H9 (cell line): ENCODE data around the gene ADORA2B. TPM values are rescaled to one million over a fixed set of nuclear protein-coding genes. Genes with fewer than 3 reads are reported as not detected.

Experiments
- DNase-seq: peaks from one replicate; pipeline ENCODE4 v3.0.0-alpha.2; 2017
- H2AFZ ChIP-seq: one replicate; pipeline ENCODE4 v1.6.1; 2013; ENCODE audit warnings: mild to moderate bottlenecking, low read length, control low read depth, moderate library complexity
- H2AK5ac ChIP-seq: 2 replicates; pipeline ENCODE4 v1.6.1; 2013; ENCODE audit warnings: low read length, control low read depth, mixed read lengths; ENCODE audit not compliant: insufficient read length
- H2BK120ac ChIP-seq: one replicate; pipeline ENCODE4 v1.6.1; 2013; ENCODE audit warnings: low read depth, mild to moderate bottlenecking, low read length, control low read depth, inconsistent platforms; ENCODE audit not compliant: poor library complexity, severe bottlenecking
- H2BK12ac ChIP-seq: 2 replicates; pipeline ENCODE4 v1.6.1; 2013; ENCODE audit warnings: low read length, control low read depth, mixed read lengths, low read depth; ENCODE audit not compliant: insufficient read length
- H2BK15ac ChIP-seq: 2 replicates; pipeline ENCODE4 v1.6.1; 2013; ENCODE audit warnings: low read depth, low read length, control low read depth
- H2BK20ac ChIP-seq: one replicate; pipeline ENCODE4 v1.6.1; 2013; ENCODE audit warnings: low read depth, mild to moderate bottlenecking, low read length, control low read depth, inconsistent platforms; ENCODE audit not compliant: poor library complexity, severe bottlenecking
- H2BK5ac ChIP-seq: 2 replicates; pipeline ENCODE4 v1.6.1; 2013; ENCODE audit warnings: low read length, control low read depth, mixed read lengths; ENCODE audit not compliant: insufficient read length
- H3K14ac ChIP-seq: 2 replicates; pipeline ENCODE4 v1.6.1; 2013; ENCODE audit warnings: low read length, control low read depth; ENCODE audit not compliant: insufficient read depth
- H3K18ac ChIP-seq: 2 replicates; pipeline ENCODE4 v1.6.1; 2013; ENCODE audit warnings: low read depth, mild to moderate bottlenecking, mixed read lengths, low read length, control low read depth; ENCODE audit not compliant: insufficient read length
- H3K23ac ChIP-seq: 2 replicates; pipeline ENCODE4 v1.6.1; 2013; ENCODE audit warnings: low read length, control low read depth, mixed read lengths, low read depth; ENCODE audit not compliant: insufficient read length
- H3K23me2 ChIP-seq: 2 replicates; pipeline ENCODE4 v1.6.1; 2013; ENCODE audit warnings: low read depth, mild to moderate bottlenecking, mixed read lengths, low read length, control low read depth; ENCODE audit not compliant: insufficient read length, poor library complexity, severe bottlenecking
- H3K27ac ChIP-seq: 2 replicates; pipeline ENCODE4 v1.5.1; 2013; ENCODE audit warnings: low read length, control low read depth, mixed read lengths, low read depth; ENCODE audit not compliant: insufficient read length
- H3K27me3 ChIP-seq: 2 replicates; pipeline ENCODE4 v1.6.1; 2013; ENCODE audit warnings: low read length, control low read depth, inconsistent platforms; ENCODE audit not compliant: insufficient read depth
- H3K4ac ChIP-seq: 2 replicates; pipeline ENCODE4 v1.6.1; 2013; ENCODE audit warnings: low read depth, mild to moderate bottlenecking, control low read depth, inconsistent platforms, low read length, moderate library complexity
- H3K4me1 ChIP-seq: 2 replicates; pipeline ENCODE4 v1.6.1; 2013; ENCODE audit warnings: low read length, control low read depth, inconsistent platforms; ENCODE audit not compliant: insufficient read depth
- H3K4me2 ChIP-seq: 2 replicates; pipeline ENCODE4 v1.6.1; 2013; ENCODE audit warnings: low read length, control low read depth, mixed read lengths; ENCODE audit not compliant: insufficient read length, insufficient read depth
- H3K56ac ChIP-seq: 2 replicates; pipeline ENCODE4 v1.6.1; 2013; ENCODE audit warnings: low read depth, mild to moderate bottlenecking, mixed read lengths, low read length, control low read depth; ENCODE audit not compliant: insufficient read length
- H3K79me1 ChIP-seq: 2 replicates; pipeline ENCODE4 v1.6.1; 2013; ENCODE audit warnings: low read depth, mild to moderate bottlenecking, moderate library complexity, low read length, control low read depth, inconsistent platforms; ENCODE audit not compliant: insufficient read depth, poor library complexity, severe bottlenecking
- H3K79me2 ChIP-seq: 2 replicates; pipeline ENCODE4 v1.6.1; 2013; ENCODE audit warnings: low read length, control low read depth, inconsistent platforms; ENCODE audit not compliant: insufficient read depth
- H3K9ac ChIP-seq: 2 replicates; pipeline ENCODE4 v1.6.1; 2013; ENCODE audit warnings: low read length, control low read depth, mixed read lengths; ENCODE audit not compliant: insufficient read length; ENCODE audit errors: extremely low read depth
- H3K9me3 ChIP-seq: one replicate; pipeline ENCODE4 v1.6.1; 2013; ENCODE audit warnings: low read depth, low read length, inconsistent platforms; ENCODE audit not compliant: control insufficient read depth
- H3T11ph ChIP-seq: one replicate; pipeline ENCODE4 v1.6.1; 2013; ENCODE audit warnings: mild to moderate bottlenecking, low read length, control low read depth, inconsistent platforms
- H4K20me1 ChIP-seq: one replicate; pipeline ENCODE4 v1.6.1; 2013; ENCODE audit not compliant: control insufficient read depth, insufficient read length, insufficient read depth
- H4K5ac ChIP-seq: 2 replicates; pipeline ENCODE4 v1.6.1; 2013; ENCODE audit warnings: low read depth, mild to moderate bottlenecking, mixed read lengths, low read length, control low read depth; ENCODE audit not compliant: insufficient read length
- H4K8ac ChIP-seq: replicated peaks from 2 replicates; pipeline ENCODE4 v1.6.1; 2013; ENCODE audit warnings: low read length, control low read depth, mixed read lengths, low read depth; ENCODE audit not compliant: insufficient read length
- H4K91ac ChIP-seq: 2 replicates; pipeline ENCODE4 v1.6.1; 2013; ENCODE audit warnings: low read depth, mild to moderate bottlenecking, moderate library complexity, mixed read lengths, low read length, control low read depth; ENCODE audit not compliant: insufficient read length
- H3K27ac Mint-ChIP-seq, 3 experiments: 2 replicates in 2 of 3; 3 replicates in 1 of 3; pipeline ENCODE4 v1.8.0; 2020 to 2021; ENCODE audit warnings: mixed read lengths in 3 of 3, mild to moderate bottlenecking in 1 of 3, moderate library complexity in 1 of 3
- H3K27me3 Mint-ChIP-seq: 2 replicates; pipeline ENCODE4 v1.8.0; 2021; ENCODE audit warnings: low read depth, mild to moderate bottlenecking, moderate library complexity, mixed read lengths
- H3K36me3 Mint-ChIP-seq, 3 experiments: 2 replicates in 2 of 3; 3 replicates in 1 of 3; pipeline ENCODE4 v1.8.0; 2020 to 2021; ENCODE audit warnings: low read depth in 3 of 3, mixed read lengths in 3 of 3; ENCODE audit not compliant: insufficient read depth in 1 of 3
- H3K4me1 Mint-ChIP-seq, 2 experiments: 2 replicates each; pipeline ENCODE4 v1.8.0; 2020; ENCODE audit warnings: mixed read lengths in 2 of 2
- H3K4me3 Mint-ChIP-seq, 2 experiments: 2 replicates in 1 of 2; 3 replicates in 1 of 2; pipeline ENCODE4 v1.8.0; 2020 to 2021; ENCODE audit warnings: mild to moderate bottlenecking in 2 of 2, mixed read lengths in 2 of 2, moderate library complexity in 1 of 2
- H3K9me3 Mint-ChIP-seq, 2 experiments: 2 replicates in 1 of 2; 3 replicates in 1 of 2; pipeline ENCODE4 v1.8.0; 2020; ENCODE audit warnings: mild to moderate bottlenecking in 2 of 2, mixed read lengths in 2 of 2, moderate library complexity in 1 of 2
- CTCF ChIP-seq: fragments of 200-600 bp; sonication (generic); conservative IDR thresholded peaks from 3 replicates; pipeline ENCODE4 v1.8.0; 2021; ENCODE audit warnings: antibody characterized with exemption, mild to moderate bottlenecking
- WGBS: extraction: QIAGEN DNeasy Blood & Tissue Kit; methylation state at CpG from one replicate; pipeline ENCODE4 v1.1.7; 2013; ENCODE audit warnings: missing lambda C conversion rate, low lambda C conversion rate, mixed read lengths; ENCODE audit not compliant: insufficient read length; ENCODE audit errors: extremely low coverage; 5-methylcytosine and 5-hydroxymethylcytosine counted together
- total RNA-seq: library from RNA; stranded (reverse); gene quantifications from 2 replicates; pipeline ENCODE4 v1.2.1, GENCODE V29; 2021

Gene ADORA2B
- total RNA-seq, 1 experiment from 2014 or later: 3.1 TPM

- Histone ChIP-seq H2BK120ac (no peak overlapping the region), H3K23me2 (no peaks in the 10 kb centered on the region), H3K4me1 (no peaks in the 10 kb centered on the region), H3K4me2 (no peak overlapping the region), H3K56ac (no peak overlapping the region), H3K27me3 (no peaks in the 10 kb centered on the region; the same call in 1 of the 2 replicates), H3K27ac (no peak overlapping the region), H4K91ac (no peak overlapping the region), H3K79me2 (no peaks in the 10 kb centered on the region), H3K14ac (no peak overlapping the region), H3T11ph (no peak overlapping the region), H2AK5ac (no peak overlapping the region), H4K8ac (no peak overlapping the region), H2BK15ac (no peak overlapping the region), H3K79me1 (no peaks in the 10 kb centered on the region), H3K9ac (no peak overlapping the region), H2BK20ac (no peak overlapping the region), H2AFZ (no peak overlapping the region), H3K4ac (no peak overlapping the region), H4K5ac (no peak overlapping the region), H2BK12ac (no peak overlapping the region), H3K18ac (no peak overlapping the region), H3K23ac (no peak overlapping the region), H2BK5ac (no peak overlapping the region), H3K9me3 (no peaks in the 10 kb centered on the region), H4K20me1 (no peaks in the 10 kb centered on the region)
- TF ChIP-seq CTCF: no peak
- no peaks in the 10 kb centered on the region for H3K9me3 Mint-ChIP-seq
- no peaks in the 10 kb centered on the region for H3K27me3 Mint-ChIP-seq
- WGBS: no CpG with 5 or more reads among the region's 2 CpGs
- H3K27ac Mint-ChIP-seq: no peak overlapping the region
- H3K4me3 Mint-ChIP-seq: no peak overlapping the region
- DNase-seq: no peak
- H3K4me1 Mint-ChIP-seq: peaks cover 14 to 17% of the 10 kb centered on the region in 2 experiments
- H3K36me3 Mint-ChIP-seq: no peaks in the 10 kb centered on the region
Observed at GRCh38 chr17:15907290-15907689, 37.6 kb upstream of the ADORA2B start.
